CD4-positive, alpha-beta T cell treated with Interleukin-4 for 4 hours (primary cell): ENCODE data around the gene ZC3H7A.
"Not testable (repeated sequence)": the region's sequence is repeated elsewhere in the genome, so short reads cannot be mapped to it uniquely, and the experiment has no call there.

Experiments
- DNase-seq: peaks from one replicate; pipeline ENCODE4 v3.0.0-alpha.2; 2020

Gene ZC3H7A

DNA sequence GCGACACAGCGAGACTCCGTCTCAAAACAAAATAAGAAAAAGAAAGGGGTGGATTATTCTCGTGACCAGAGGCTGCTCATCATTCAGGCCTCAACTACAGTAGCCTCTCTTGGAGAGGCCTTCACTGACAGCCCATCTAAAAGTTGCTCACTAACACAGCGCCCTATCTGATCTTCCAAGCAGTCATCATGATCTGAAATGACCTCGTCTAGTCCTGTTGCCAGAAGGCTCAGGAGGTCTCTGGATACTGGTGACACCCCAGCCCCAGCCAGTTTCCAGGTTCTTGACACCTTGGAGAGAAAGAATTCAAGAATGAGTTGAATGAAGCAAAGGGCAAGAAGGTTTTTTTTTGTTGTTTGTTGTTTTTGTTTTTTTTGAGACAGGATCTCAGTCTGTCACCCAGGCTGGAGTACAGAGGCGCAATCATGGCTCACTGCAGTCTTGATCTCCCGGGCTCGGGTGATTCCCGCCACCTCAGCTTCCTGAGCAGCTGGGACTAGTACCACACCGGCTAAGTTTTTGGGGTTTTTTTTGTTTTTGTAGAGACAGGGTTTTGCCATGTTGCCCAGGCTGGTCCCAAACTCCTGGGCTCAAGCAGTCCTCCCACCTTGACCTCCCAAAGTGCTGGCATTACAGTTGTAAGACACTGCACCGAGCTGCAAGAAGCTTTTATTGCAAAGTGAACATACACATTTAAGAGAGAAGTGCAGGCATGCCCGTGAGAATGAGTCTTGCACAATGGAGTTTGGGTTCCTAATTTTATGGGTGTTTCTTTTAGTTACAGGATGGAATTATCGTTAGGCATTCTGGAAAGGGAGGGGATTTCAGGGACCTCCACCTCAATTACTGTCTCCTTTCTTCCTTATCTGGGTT is 2.7 kb upstream of the ZC3H7A start:
- DNase-seq, result no peak

DNA sequence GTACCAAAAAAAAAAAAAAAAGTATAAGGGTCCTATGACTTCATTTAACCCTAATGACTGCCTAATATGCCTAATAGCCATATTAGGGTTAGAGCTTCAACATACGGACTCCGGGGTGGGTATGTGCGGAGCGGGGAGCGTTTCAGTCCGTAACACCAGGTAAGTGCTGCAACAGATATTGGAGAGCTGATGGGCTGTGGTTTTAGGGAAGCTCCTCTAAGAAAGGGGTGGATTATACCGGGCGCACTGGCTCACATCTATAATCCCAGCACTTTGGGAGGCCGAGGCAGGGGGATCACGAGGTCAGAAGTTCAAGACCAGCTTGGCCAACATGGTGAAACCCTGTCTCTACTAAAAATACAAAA is 1.9 kb upstream of the ZC3H7A start:
- no peak for DNase-seq

DNA sequence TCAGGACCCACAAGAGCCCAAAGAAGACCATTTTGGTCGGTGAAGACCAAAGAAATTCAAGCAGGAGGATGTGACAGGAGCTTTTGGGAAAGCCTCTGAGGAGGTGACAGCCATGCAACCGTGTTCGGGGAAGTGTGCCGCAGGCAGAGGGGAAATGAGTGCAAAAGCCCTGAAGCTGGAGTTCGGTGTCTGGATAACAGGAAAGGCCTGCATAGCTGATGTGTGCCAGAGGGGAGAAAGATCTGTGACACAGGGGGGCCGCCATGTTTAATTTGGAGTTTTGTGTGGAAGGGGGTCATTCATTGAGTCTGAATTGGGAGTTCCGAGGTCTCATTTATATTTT is 870 bp upstream of the ZC3H7A start:
- DNase-seq, result no peak

DNA sequence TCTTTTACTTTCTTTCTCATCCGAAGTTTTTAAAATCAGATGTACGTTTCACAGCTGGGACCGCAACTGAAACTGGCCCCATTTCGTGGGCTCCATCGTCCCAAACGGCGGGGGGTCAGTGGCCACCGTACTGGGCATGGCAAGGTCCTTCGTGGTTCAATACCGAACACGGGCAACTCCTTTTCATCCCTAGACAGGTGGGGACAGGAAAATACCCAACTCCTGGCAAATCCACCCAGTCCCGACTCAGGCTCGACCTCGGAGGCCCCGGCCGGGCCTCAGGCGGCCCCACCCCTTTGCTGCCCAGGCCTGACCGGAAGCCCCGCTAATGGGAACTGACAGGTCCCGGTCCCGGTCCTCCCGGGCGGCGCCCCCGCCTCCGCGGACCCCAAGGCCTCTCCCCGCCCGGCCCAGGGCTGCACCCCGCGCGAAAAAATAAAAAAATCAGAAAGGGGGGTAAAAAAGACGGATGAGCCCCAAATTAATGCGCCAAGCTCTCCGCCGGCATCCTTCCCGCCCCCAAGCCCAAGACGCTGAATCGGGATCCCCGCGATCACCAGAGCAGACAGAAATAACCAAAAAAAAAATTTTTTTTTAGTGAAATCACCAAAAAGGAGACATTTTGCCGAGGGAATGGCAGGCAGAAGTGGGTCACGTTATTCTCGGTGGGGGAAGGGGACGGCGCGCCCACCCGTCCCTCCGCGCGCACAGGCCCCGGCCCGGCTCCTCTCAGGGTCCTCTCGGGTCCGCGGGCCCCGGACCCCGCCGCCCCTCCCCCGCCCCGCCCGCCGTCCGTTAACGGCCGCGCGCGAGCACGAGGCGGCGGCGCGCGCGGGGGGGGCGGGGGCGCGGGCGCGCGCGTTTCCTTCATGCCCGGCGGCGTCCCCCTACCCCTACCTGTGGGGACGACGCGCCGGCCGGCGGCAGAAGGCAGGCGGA is 562 bp downstream of the ZC3H7A start:
- DNase-seq, result no peak

DNA sequence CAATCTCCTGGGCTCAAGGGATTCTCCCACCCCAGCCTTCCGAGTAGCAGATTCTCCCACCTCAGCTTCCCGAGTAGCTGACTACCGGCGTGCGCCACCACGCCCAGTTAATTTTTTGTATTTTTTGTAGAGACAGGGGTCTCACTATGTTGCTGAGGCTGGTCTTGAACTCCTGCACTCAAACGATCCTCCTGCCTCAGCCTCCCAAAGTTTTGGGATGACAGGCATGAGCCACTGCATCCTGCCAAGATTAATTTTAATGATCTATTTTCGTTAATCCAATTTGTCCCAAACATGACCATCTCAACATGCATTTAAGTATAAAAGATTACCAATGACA is 1.2 kb downstream of the ZC3H7A start:
- DNase-seq, result no peak

DNA sequence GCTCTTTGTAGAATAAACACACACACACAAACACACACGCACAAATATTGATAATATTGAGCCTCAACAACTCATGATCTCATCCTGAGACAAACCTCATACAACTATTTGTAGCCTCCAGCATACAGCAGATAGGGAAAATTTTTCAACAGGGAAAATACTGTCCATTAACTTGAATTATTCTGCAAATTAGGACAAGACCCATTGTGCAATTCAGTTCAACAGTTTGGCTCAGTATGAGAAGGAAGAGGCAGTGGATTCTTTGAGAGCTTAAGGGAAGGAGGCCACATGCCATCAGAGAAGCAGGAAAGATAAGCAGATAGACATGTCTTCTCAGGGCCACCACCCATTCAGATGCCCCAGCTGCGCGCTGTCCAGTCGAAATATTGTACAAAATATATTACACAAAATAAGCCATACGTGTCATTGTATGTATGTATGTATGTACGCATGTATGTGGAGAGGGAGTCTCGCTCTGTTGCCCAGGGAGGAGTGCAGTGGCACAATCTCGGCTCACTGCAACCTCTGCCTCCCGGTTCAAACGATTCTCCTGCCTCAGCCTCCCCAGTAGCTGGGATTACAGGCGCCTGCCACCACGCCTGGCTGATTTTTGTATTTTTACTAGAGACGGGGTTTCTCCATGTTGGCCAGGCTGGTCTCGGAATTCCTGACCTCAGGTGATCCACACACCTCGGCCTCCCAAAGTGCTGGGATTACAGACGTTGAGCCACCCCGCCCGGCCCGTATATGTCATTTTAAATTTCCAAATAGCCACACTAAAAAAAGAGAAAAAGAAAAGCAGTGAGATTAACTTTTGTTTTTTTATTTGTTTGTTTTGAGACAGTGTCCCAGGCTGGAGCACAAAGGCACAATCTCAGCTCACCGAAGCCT is 1.8 kb downstream of the ZC3H7A start:
- DNase-seq, result no peak

DNA sequence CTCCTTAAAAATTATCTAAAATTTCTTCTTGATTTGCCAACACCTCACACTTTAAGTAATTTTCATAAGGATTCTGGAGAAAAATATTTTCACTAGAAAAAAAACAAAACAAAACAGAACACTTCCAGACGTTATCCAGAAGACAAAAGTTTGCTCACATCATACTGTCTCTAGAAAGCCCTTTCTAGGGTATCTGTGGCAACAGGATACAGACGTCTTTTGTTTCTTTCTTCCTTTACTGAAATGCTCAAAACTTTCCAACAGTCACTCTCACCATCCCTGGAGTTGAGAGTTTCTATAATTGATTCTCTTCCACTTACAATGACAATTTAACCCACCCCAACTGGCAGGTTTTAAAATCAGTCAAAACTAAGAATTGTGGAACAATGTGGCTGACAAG is 2.6 kb downstream of the ZC3H7A start:
- DNase-seq, result no peak

DNA sequence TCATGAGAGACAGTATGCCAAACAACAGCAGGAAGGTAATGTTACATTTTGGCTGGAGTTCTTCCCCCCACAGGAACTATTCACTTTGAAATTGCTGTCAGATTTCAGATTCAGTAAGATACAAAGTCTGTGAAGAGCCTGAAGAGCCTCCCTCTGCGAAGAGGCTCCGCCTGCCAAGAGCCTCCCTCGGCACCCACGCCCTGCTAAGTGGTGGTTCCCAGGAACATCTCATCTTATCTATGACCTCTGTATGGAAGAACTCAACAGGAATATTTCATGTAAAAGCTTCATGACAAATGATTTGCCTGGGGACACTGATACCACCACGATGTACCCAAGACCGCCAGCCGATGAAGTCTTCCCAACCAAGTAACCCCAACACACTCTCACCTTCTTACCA is 3.2 kb downstream of the ZC3H7A start:
- no peak for DNase-seq

DNA sequence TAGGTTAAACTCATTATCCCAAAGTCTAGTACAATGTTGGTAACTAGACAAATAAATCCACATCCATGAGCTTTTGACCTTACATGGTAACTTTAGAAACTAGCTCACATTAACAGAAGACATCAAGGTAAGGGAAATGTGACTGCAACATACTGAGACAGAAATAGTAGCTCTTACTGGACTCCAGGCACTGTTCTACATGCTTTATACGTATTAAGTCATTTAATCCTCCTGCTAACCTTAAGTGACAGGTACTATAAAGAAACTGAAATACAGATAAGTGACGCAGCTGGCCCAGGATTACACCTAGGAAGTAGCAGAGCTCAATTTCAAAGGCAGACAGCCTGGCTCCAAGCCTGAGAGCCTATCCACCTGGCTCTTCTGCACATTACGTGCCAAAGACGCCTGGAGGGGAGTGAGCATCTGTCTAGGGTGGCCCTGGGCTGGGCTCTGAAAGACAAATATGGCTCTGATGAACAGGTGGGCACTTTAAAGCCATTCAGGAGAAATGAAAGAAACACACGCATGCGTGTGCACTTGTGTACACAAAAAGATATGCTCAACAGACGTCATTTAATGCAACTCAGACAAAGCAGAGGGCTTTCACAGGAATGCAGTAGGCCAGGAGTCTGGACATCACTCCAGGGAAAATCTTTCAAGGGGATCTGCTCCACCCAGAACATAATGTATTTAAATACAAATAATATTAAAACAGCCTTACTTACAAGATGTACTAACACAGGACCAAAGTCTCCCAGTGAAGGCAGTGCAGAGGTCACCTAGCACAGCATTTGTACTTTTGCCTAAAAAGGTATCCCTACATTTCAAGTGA is 4.4 kb downstream of the ZC3H7A start:
- DNase-seq, result no peak

DNA sequence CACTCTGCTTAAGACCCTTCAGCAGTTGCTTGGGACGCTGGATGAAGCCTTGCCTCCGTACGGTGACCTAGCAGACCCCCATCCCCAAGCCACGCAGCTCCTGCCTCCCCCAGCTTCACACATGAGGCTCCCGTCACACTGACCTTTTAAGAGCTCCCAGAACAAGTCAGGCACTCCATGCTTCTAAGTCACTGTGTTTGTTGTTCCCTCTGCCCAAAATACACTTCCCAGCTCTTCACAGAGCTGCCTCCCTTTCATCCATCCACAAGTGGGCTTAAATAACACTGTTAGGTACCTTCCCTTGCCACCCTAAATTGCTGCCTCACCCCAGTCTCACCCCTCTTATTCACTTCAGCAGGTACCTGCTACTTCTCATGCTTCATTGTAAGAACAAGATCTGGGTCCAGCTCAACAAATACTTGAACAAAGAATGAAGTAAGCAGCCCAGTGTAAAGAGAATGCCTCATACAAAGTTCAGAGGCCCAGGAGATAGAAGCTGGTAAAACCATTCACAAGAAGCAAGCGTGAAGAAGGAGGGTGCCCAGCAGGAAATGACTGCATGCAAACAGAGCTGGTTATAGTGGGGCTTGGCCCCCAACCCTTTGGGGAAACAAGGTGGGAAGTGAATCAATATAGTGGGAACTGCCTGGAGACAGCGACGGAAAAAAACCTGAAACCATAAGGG is 5.8 kb downstream of the ZC3H7A start:
- no peak for DNase-seq

DNA sequence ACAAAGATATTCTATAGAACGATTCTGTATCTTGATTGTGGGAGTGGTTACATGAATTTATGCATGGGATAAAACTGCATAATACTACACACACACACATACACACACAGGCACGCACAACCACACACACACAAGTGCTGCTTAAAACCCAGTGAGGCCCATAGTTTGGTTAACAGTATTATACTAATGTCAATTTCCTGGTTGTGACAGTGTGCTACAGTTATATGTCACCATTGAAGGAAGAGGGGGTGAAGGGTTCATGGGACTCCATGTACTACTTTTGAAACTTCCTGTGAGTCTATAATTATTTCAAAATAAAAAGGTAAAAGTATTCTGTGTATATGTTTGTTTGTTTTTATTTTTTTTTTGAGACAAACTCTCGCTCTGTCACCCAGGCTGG is 8.1 kb downstream of the ZC3H7A start:
- DNase-seq, result no peak

DNA sequence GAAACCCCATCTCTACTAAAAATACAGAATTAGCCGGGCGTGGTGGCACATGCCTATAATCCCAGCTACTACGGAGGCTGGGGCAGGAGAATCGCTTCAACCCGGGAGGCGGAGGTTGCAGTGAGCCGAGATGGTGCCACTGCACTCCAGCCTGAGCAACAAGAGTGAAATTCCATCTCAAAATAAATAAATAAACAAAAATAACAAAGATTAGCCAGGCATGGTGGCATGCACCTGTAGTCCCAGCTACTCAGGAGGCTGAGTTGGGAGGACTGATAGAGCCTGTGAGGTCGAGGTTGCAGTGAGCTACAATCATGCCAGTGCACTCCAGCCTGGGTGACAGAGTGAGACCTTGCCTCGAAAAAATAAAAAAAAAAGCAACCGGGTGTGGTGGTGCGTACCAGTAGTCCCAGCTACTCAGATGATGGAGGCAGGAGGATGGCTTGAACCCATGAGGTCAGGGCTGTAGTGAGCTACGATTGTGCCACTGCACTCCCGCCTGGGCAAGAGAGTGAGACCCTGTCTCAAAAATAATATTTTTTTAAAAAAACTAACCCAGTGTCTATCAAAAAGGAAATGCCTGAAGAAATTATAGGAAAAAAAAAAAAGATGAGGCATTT is 12.0 kb downstream of the ZC3H7A start:
- not testable (repeated sequence) for DNase-seq

DNA sequence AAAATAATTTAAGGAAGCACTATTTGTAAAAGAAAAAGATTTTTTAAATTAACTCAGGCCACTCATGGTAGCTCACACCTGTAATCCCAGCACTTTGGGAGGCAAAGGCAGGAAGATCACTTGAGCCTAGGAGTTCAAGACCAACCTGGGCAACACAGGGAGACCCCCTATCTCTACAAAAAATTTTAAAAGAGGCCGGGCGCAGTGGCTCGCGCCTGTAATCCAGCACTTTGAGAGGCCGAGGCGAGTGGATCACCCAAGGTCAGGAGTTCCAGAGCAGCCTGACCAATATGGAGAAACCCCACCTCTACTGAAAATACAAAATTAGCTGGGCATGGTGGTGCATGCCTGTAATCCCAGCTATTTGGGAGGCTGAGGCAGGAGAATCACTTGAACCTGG is 12.7 kb downstream of the ZC3H7A start:
- DNase-seq, result not testable (repeated sequence)

DNA sequence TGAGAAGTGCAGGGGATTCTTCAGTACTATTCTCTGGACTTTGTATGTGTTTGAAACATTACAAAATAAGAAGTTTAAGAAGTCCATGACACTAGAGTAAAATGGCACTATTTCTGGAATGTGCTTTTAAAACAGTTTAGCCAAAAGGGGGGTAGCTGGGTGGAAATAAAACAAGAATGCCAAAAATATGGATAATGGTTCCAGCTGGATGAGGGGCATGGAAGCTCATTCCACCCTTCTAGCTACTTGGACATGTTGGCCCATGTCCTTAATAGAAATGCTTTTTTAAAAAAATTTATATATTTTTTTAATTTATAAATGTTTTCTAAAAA is 13.1 kb downstream of the ZC3H7A start:
- DNase-seq, result no peak

DNA sequence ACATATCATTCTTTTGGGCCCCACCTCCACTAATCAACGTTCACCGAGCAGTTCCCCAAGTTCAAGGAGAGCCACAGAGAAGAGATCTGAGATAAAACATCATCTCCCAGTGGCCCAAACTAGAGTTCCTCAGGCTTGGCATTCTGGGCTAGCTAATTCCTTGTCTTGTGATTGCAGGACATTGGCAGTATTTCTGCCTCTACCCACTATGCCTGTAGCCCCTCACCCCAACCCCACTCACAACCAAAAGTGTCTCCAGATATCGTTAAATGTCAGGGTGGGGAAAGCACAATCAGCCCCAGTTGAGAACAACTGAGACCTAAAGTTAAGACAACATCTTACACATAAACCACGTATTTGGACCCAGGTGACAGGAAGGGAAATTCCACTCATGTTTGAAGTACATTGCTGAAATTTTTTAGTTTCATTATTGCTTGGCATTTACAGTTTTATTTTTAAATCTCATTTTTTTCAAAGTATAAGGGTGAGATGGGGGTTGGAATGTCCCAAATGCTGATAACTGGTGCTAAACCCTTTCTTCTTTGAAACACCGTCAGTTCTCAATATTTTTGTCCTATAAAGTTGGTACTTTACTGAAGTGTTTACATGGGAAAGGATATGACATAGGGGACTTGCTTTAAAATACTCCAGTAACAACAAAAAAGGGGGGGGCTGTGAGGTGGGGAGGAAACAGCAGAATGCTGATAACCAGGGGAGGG is 13.6 kb downstream of the ZC3H7A start:
- DNase-seq, result peak; percentile 86

DNA sequence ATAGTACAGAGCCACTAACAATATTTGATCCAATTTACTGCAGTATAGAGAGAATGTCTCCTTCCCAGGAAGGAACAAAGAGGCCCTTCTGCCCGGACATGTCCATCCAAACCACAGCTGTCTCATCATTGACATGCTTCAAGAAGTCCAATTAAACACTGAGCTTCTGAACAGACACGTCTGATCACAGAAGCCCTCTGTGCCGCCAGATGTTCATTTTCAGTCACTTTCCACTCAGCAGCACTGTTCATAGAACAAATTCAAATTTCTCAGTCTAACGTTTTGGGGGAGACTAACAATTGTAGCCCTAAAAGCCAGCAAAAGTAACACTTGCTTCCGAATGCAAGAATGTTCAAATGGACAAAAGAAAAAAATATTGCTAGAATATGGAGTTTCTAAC is 15.3 kb downstream of the ZC3H7A start:
- no peak for DNase-seq

DNA sequence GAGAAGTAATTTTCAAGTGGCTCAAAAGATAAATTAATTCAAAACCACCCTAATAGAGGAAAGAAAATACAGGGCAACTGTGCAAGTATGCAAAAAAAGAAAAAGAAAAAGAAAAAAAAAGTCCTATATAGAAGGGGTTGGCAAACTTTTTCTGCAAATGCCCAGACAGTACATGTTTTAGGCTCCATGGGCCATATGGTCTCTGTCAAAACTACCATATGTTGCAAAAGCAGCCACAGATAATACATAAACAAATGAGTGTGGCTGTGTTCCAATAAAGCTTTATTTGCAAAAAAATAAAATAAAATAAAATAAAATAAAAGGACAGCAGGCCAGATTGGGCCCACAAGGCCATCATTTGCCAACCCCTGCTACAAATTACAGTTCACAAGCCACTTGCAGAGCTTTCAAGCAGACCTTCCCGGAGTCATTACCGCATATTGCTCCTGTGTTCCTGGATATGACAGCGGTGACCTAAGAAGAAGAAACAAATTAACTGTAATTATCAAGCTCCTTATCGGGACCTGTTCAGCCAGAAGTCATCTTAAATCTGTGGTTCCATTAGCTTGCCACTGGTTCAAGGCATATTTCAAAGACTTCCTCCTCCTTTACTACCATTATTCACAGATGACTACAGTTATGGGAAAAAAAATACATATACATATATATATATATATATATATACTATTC is 15.9 kb downstream of the ZC3H7A start:
- DNase-seq, result no peak

DNA sequence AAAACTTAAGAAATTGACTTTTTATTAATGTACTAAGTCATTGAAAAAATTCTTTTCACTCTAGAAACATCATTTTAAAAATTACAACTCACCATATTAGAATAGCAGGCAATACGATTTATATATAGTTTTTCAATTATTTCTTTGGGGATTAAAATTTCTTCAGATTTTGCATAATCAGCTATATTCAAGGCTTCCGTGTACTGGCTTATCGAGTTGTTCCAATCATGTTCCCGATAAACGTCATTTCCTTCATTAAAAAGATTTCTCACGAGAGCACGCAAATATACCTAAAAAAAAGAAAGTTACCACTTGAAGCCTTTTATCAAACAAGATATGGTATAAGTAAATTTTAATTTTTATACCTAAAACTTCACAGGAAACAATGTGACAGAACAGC is 18.0 kb downstream of the ZC3H7A start:
- DNase-seq, result no peak

DNA sequence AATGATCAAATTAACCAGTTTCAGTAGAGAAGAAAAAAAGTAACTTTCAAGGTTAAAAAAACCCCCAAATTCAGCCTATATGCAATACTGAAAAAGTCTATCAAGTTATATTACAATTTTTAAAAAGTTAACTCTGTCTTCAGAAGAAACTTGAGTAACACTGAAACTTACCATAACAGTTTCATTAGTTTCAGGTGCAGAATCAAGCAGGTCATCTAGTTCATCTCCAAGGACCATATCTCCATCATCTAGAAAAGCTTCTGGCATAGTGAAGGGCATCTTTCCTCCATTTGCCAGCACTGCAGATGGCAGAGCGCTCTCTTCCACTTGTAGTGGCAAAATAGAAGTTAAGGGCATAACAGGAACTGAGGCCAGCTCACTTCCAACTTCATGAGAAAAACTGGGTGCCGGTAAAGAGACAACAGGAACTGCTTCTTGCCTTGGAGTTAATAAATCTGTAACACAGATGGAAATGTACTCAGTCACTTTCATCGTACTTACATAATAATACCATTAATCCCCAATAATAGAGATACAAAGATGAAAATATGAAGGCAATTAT is 22.9 kb downstream of the ZC3H7A start:
- DNase-seq, result no peak

DNA sequence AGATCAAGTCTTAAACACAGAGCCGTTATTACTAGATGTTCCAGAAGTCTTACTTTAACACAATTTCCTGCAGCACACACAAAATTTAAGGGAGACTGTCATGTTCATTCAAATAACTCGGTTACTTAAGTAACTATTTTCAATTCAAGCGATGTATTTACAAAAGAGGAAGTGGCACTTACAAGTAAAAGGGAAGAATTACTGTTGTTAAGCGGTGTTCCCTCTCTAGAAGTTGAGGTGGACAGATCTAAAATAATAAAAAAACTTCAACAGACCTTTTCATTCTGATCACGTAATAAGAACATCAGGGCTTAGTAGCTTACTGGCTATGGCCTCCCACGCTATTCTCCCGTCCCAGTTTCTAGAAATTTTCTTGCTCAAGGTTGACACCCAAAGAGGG is 28.2 kb downstream of the ZC3H7A start:
- no peak for DNase-seq
